Peyer's patch (tissue), 4 donors: ENCODE measurements around the gene CDKN3.

ENCODE experiments used
- CTCF ChIP-seq, 6 experiments: fragments of 450-650 bp in 4 of 6; fragments of 200-600 bp in 2 of 6; sonication (generic) in 1 of 6; IDR thresholded peaks; one replicate each; pipeline ENCODE4 v1.5.1; 2017 to 2019; ENCODE audit warnings: antibody characterized with exemption in 6 of 6, mild to moderate bottlenecking in 3 of 6, moderate library complexity in 1 of 6
- POLR2A ChIP-seq, 2 donors: fragments of 450-650 bp; IDR thresholded peaks; one replicate each; pipeline ENCODE4 v1.5.1; 2017; ENCODE audit warnings: antibody characterized with exemption in 2 of 2, mild to moderate bottlenecking in 2 of 2, moderate library complexity in 2 of 2

GRCh38 chr14:54447231-54447692 lies 50.5 kb downstream of the CDKN3 start:
- TF ChIP-seq CTCF (IDR thresholded peaks at IDR 0.05) = no peak
- TF ChIP-seq POLR2A (IDR thresholded peaks at IDR 0.05) = no peak
